GM23338 (cell line): ENCODE data around the gene CCDC50. TPM values are rescaled to one million over a fixed set of nuclear protein-coding genes. Genes with fewer than 3 reads are reported as not detected.

Experiments
- ATAC-seq: fragments of 200-7000 bp; cut with Tn5 transposase; 3 replicates; pipeline ENCODE4 v1.9.1; 2020
- DNase-seq: peaks from one replicate; pipeline ENCODE4 v3.0.0-alpha.2; 2015; ENCODE audit warnings: low spot score
- H2AFZ ChIP-seq: fragments of 200-600 bp; sonication (generic); 2 replicates; pipeline ENCODE4 v1.8.0; 2016; ENCODE audit warnings: antibody characterized with exemption, mild to moderate bottlenecking, moderate library complexity
- H3F3A ChIP-seq: fragments of 200-600 bp; sonication (generic); replicated peaks from 2 replicates; pipeline ENCODE4 v1.8.0; 2017; ENCODE audit warnings: antibody characterized with exemption, mixed run types, low read depth
- H3K27ac ChIP-seq: fragments of 200-600 bp; sonication (generic); 2 replicates; pipeline ENCODE4 v1.6.1; 2016; ENCODE audit warnings: low read depth
- H3K27me3 ChIP-seq: fragments of 200-600 bp; sonication (generic); 2 replicates; pipeline ENCODE4 v1.8.0; 2016; ENCODE audit warnings: mild to moderate bottlenecking, mixed run types, moderate library complexity; ENCODE audit not compliant: insufficient read depth
- H3K36me3 ChIP-seq: fragments of 200-600 bp; sonication (generic); 2 replicates; pipeline ENCODE4 v1.8.0; 2016; ENCODE audit warnings: mild to moderate bottlenecking; ENCODE audit not compliant: insufficient read depth
- H3K4me1 ChIP-seq: fragments of 200-600 bp; sonication (generic); 2 replicates; pipeline ENCODE4 v1.8.0; 2016; ENCODE audit warnings: mild to moderate bottlenecking, moderate library complexity; ENCODE audit not compliant: insufficient read depth
- H3K4me2 ChIP-seq: fragments of 200-600 bp; sonication (generic); 2 replicates; pipeline ENCODE4 v1.7.1; 2017; ENCODE audit warnings: mixed run types
- H3K4me3 ChIP-seq: fragments of 200-600 bp; sonication (generic); 2 replicates; pipeline ENCODE4 v1.6.1; 2016; ENCODE audit warnings: mixed run types
- H3K79me2 ChIP-seq: fragments of 200-600 bp; sonication (generic); replicated peaks from 2 replicates; pipeline ENCODE4 v1.8.0; 2017; ENCODE audit warnings: mild to moderate bottlenecking; ENCODE audit not compliant: insufficient read depth
- H3K9me2 ChIP-seq: fragments of 200-600 bp; sonication (generic); 2 replicates; pipeline ENCODE4 v1.8.0; 2017; ENCODE audit not compliant: insufficient read depth
- H4K20me1 ChIP-seq: fragments of 200-600 bp; sonication (generic); replicated peaks from 2 replicates; pipeline ENCODE4 v1.8.0; 2017; ENCODE audit warnings: mild to moderate bottlenecking; ENCODE audit not compliant: insufficient read depth
- H3K27ac Mint-ChIP-seq: 2 replicates; pipeline ENCODE4 v1.8.0; 2020; ENCODE audit warnings: inconsistent platforms, mild to moderate bottlenecking, moderate library complexity, mixed read lengths
- H3K27me3 Mint-ChIP-seq: 3 replicates; pipeline ENCODE4 v1.8.0; 2022; ENCODE audit warnings: low read depth, mild to moderate bottlenecking, moderate library complexity, mixed read lengths, inconsistent platforms; ENCODE audit not compliant: insufficient read depth, poor library complexity
- H3K36me3 Mint-ChIP-seq: 3 replicates; pipeline ENCODE4 v1.8.0; 2021; ENCODE audit warnings: low read depth, mild to moderate bottlenecking, inconsistent platforms, moderate library complexity, mixed read lengths
- H3K4me1 Mint-ChIP-seq: 3 replicates; pipeline ENCODE4 v1.8.0; 2020; ENCODE audit warnings: mild to moderate bottlenecking, inconsistent platforms, mixed read lengths
- H3K4me3 Mint-ChIP-seq: 3 replicates; pipeline ENCODE4 v1.8.0; 2021; ENCODE audit warnings: moderate library complexity, mild to moderate bottlenecking, inconsistent platforms, mixed read lengths
- H3K9me3 Mint-ChIP-seq: 3 replicates; pipeline ENCODE4 v1.8.0; 2020; ENCODE audit warnings: moderate library complexity, mild to moderate bottlenecking, inconsistent platforms, mixed read lengths
- CREB1 ChIP-seq: fragments of 250-450 bp; sonication (Bioruptor Pico); IDR thresholded peaks from 2 replicates; pipeline ENCODE4 v1.5.0; 2020; ENCODE audit warnings: low read depth, mild to moderate bottlenecking, moderate library complexity
- CTCF ChIP-seq, 2 experiments: fragments of 200-600 bp in 1 of 2; sonication (generic) in 1 of 2; conservative IDR thresholded peaks; 2 replicates each; pipeline versions ENCODE4 v1.5.1 to v1.6.1; 2016 to 2017; ENCODE audit warnings: antibody characterized with exemption in 2 of 2, low read depth in 2 of 2, mild to moderate bottlenecking in 2 of 2, moderate library complexity in 1 of 2
- ETS1 ChIP-seq: IDR thresholded peaks from 2 replicates; pipeline ENCODE4 v1.6.1; 2016; ENCODE audit warnings: antibody characterized with exemption
- EZH2 ChIP-seq: fragments of 200-600 bp; sonication (generic); IDR thresholded peaks from one replicate; pipeline ENCODE4 v1.8.0; 2017; ENCODE audit warnings: antibody characterized with exemption, mild to moderate bottlenecking, low read depth; ENCODE audit not compliant: unreplicated experiment
- EZH2phosphoT487 ChIP-seq: fragments of 200-600 bp; sonication (generic); IDR thresholded peaks from one replicate; pipeline ENCODE4 v1.8.1; 2018; ENCODE audit warnings: antibody characterized with exemption; ENCODE audit not compliant: unreplicated experiment
- JUNB ChIP-seq: IDR thresholded peaks from one replicate; pipeline ENCODE4 v1.6.1; 2016; ENCODE audit warnings: antibody characterized with exemption; ENCODE audit not compliant: unreplicated experiment
- NANOG ChIP-seq: IDR thresholded peaks from 2 replicates; pipeline ENCODE4 v1.6.1; 2016; ENCODE audit warnings: antibody characterized with exemption, borderline replicate concordance
- POLR2AphosphoS5 ChIP-seq: IDR thresholded peaks from 2 replicates; pipeline ENCODE4 v1.6.1; 2016; ENCODE audit warnings: antibody characterized with exemption, low read depth
- STAT1 ChIP-seq: IDR thresholded peaks from one replicate; pipeline ENCODE4 v1.6.1; 2016; ENCODE audit warnings: antibody characterized with exemption; ENCODE audit not compliant: unreplicated experiment
- ZNF114 ChIP-seq: fragments of 250-450 bp; sonication (Bioruptor Pico); IDR thresholded peaks from 2 replicates; pipeline ENCODE4 v1.5.0; 2020; ENCODE audit warnings: mild to moderate bottlenecking, moderate library complexity
- ZNF331 ChIP-seq: fragments of 250-450 bp; sonication (Bioruptor Pico); IDR thresholded peaks from 2 replicates; pipeline ENCODE4 v1.5.0; 2020; ENCODE audit warnings: low read depth, mild to moderate bottlenecking, moderate library complexity
- ZNF462 ChIP-seq: fragments of 250-450 bp; sonication (Bioruptor Pico); IDR thresholded peaks from 2 replicates; pipeline ENCODE4 v1.5.0; 2020; ENCODE audit warnings: mild to moderate bottlenecking, moderate library complexity
- polyA plus RNA-seq: library from polyadenylated mRNA; unstranded; fragments of >200 nt; fragmentation: Nextera tagmentation; extraction: Ambion mirVana; gene quantifications from 2 replicates; pipeline ENCODE4 v1.2.1, GENCODE V29; 2016
- total RNA-seq: library from RNA; depleted of rRNA; stranded (reverse); fragments of >200 nt; shearing (Covaris generic); gene quantifications from 2 replicates; pipeline ENCODE4 v1.2.3, GENCODE V29; 2014

The CCDC50 gene
- total and polyA plus RNA-seq, 2 experiments from 2014 or later = 22.4 to 25.4 TPM

GRCh38 chr3:191361456-191361855 is 32.3 kb downstream of the CCDC50 start:
- Histone ChIP-seq H3F3A (no peaks in the 10 kb centered on the region), H3K36me3 (no peaks in the 10 kb centered on the region; the same call in 1 of the 2 replicates), H3K4me2 (no peak overlapping the region), H2AFZ (no peak overlapping the region), H3K79me2 (no peaks in the 10 kb centered on the region), H3K4me3 (no peak overlapping the region), H3K27me3 (no peaks in the 10 kb centered on the region), H3K9me2 (no peaks in the 10 kb centered on the region), H3K4me1 (peaks cover 44% of the 10 kb centered on the region), H3K27ac (no peak overlapping the region), H4K20me1 (no peaks in the 10 kb centered on the region)
- Mint-ChIP-seq H3K36me3 (peaks cover 22% of the 10 kb centered on the region), H3K4me1 (peaks cover 66% of the 10 kb centered on the region), H3K9me3 (no peaks in the 10 kb centered on the region), H3K4me3 (no peak overlapping the region), H3K27ac (peak overlapping the region; percentile 29; the same call in 1 of the 2 replicates), H3K27me3 (no peaks in the 10 kb centered on the region)
- TF ChIP-seq ETS1 = no peak
- no peak for TF ChIP-seq ZNF462 (CRISPR knock-in tag)
- TF ChIP-seq JUNB = no peak
- TF ChIP-seq ZNF331 = no peak
- no peak for DNase-seq
- no peak for ATAC-seq

- DNase-seq (no peak), ATAC-seq (no peak)
- Histone ChIP-seq H3K4me1 (peaks cover 44% of the 10 kb centered on the region), H3K4me3 (no peak overlapping the region), H3K4me2 (no peak overlapping the region), H3K79me2 (no peaks in the 10 kb centered on the region), H3K27ac (no peak overlapping the region), H3F3A (no peaks in the 10 kb centered on the region), H4K20me1 (no peaks in the 10 kb centered on the region), H2AFZ (no peak overlapping the region), H3K27me3 (no peaks in the 10 kb centered on the region), H3K36me3 (no peaks in the 10 kb centered on the region; the same call in 1 of the 2 replicates), H3K9me2 (no peaks in the 10 kb centered on the region)
- no peak overlapping the region for H3K27ac Mint-ChIP-seq
- H3K36me3 Mint-ChIP-seq = peaks cover 22% of the 10 kb centered on the region
- peaks cover 66% of the 10 kb centered on the region for H3K4me1 Mint-ChIP-seq
- H3K9me3 Mint-ChIP-seq = no peaks in the 10 kb centered on the region
- H3K27me3 Mint-ChIP-seq = no peaks in the 10 kb centered on the region
- H3K4me3 Mint-ChIP-seq = no peak overlapping the region
- TF ChIP-seq JUNB = no peak
- no peak for TF ChIP-seq CREB1 (CRISPR knock-in tag)
- TF ChIP-seq EZH2phosphoT487 = no peak
- TF ChIP-seq CTCF (conservative IDR thresholded peaks at IDR 0.05; ENCODE audit: low read depth in 2 of 2) = no peak
- TF ChIP-seq NANOG = no peak
- TF ChIP-seq STAT1 = no peak
- no peak for TF ChIP-seq ZNF114 (CRISPR knock-in tag)
- TF ChIP-seq EZH2 = no peak
- no peak for TF ChIP-seq POLR2AphosphoS5
- TF ChIP-seq ZNF331 = no peak
These were observed 32.8 kb downstream of the CCDC50 start for GRCh38 chr3:191362037-191362436.
